Measurements from ENCODE around the gene FREM3. TPM values are rescaled to one million over a fixed set of nuclear protein-coding genes. Genes with fewer than 3 reads are reported as not detected.
"Not testable (repeated sequence)": the region's sequence is repeated elsewhere in the genome, so short reads cannot be mapped to it uniquely, and the experiment has no call there.

Gene FREM3
- total RNA-seq (2014; rRNA removed): not detected in 2 replicates
- polyA plus RNA-seq (2012): not detected

DNA sequence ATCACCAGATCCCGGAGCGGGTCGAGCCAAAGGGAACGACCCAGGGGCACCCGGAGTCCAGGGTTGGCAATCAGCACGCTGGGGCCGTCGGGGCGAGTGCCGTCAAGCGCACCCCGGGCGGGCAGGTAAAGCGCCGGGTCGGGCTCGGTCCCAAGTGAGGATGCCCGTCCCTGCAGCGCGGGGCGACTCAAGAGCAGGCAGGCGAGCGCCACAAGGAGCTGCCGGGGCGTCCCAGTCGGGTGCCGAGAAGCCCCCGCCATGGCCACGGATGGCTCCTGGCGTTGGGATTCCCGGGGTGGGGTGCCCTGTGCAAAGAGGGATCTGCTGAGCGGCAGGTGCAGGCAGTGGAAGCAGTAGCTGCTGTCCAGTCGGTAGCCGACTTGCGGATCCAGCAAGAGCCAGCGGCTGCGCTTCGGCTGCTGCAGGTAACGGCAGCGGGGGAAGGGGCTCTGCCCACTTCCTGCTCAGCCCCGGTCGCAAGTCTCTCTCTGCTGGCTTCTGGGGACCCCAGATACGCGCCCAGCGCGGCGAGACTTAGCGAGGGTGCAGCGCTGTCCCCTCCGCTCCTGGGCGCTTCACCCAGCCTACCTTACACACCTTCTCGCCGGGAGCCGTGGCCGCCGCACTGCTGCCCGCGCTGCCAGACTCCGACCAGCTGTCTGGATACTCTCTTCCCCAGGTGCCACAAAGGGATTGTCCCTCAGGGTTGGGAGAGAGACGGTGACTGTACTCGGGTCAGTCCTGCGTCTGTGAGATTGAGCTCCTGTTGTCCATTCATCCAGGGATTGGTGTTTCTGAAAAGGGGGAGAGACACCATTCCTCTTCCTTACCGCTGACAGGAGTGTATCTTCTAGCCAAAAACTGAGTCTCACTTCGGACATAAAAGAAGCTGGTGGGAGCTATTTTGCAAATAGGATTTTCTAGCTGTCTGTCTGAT lies at the start of gene FREM3:
FREM3 (minus strand) TSS at position 260 of the 937 bp plus-strand sequence; CDS start at position 260, 0 bp downstream.
- DNase-seq (ENCODE audit: low read depth): no peak

DNA sequence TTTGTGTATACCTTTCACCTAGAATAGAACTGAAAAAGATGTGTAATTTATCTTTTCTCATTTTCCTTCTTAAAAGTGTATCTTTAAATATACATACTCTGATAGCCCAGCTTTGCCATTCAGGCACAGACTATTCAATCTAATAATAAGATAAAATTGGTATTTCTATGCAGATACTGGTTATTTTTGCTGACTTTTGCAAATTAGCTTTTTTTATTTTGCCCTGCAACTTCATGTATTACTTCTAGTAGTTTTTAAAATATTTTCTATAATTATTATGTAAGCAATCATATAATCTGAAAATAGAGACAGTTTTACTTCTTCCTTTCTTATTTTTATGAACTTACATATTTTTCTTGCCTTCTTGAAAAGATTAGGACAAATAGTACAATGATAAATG lies 45.4 kb upstream of the FREM3 start:
- no peak for DNase-seq (ENCODE audit: low read depth)

DNA sequence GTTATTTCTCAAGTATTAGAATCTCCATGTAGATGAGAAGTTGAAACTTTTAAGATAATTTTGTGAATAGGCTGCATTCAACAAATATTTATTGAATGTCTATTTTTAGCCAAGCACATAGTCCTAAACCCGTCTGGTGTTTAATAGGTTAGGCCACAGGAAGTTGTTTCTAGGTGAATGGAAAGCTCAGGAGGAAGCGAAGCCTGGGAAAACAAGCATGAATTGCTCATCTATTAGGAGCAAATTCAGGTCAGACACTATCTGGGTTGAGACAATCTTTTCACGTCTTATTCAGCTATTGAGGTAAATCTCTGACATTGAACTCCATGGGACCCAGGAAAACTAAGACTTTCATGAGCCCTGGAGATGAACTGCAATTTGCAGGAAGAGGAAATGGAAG lies 43.1 kb upstream of the FREM3 start:
- no peak for DNase-seq (ENCODE audit: low read depth)

DNA sequence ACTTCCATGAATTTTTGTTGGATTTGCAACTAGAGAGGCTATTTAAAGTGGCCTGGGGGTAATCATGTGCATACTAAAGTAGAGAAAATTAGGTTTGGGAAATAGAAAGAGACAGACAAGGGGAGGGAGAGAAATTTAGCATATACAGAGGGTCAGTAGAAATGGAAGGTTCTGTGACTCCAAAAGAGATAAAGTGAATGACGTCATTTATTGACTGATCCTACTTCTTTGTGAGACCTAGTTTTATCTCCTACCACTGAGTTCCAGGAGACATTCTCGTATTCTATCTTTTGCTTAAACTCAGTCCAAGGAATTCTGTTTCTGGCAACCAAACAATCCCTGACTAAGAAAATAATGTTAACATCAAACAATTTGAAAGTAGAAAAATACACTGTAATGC lies 42.4 kb upstream of the FREM3 start:
- DNase-seq (ENCODE audit: low read depth): no peak

DNA sequence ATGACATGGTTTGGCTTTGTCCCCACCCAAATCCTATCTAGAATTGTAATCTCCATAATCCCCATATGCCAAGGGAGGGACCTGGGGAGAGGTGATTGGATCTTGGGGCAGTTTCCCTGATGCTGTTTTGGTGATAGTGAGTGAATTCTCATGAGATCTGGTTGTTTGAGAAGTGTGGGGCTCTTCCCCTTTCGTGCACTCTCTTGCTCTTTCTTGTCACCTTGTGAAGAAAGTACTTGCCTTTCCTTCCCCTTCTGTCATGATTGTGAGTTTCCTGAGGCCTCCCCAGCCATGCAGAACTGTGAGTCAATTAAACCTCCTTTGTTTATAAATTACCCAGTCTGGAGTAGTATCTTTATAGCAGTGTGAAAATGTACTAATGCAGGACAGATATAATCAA lies 36.4 kb upstream of the FREM3 start:
- DNase-seq (ENCODE audit: low read depth): no peak

DNA sequence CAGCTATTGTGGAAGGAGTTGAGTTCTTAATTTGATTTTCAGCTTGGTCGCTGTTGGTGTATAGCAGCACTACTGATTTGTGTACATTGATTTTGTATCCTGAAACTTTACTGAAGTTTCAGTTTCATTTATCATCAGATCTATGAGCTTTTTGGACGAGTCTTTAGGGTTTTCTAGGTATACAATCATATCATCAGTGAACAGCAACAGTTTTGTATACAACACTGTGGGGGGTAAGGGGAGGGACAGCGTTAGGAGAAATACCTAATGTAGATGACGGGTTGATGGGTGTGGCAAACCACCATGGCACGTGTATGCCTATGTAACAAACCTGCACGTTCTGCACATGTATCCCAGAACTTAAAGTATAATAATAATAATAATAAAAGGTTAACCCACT lies 35.6 kb upstream of the FREM3 start:
- not testable (repeated sequence) for DNase-seq (ENCODE audit: low read depth)

DNA sequence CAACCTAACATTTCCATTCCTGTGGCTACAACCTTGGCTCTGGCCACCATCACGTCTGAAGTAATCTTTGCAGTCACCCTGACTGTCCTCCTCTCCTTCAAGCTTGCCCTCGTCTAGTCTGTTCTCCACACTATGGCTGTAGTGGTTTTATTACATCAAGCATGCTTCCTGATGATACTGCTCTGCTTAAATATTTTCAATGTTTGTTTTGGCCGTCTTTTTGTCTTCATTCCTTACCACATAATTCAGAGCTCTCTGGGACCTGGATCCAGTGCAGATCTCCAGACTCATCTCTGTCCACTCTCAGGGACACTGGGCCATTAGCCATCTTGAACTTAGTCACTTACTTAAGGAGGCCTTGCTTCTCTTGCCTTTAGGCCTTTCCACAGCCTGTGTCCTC lies 27.7 kb upstream of the FREM3 start:
- DNase-seq (ENCODE audit: low read depth): no peak

DNA sequence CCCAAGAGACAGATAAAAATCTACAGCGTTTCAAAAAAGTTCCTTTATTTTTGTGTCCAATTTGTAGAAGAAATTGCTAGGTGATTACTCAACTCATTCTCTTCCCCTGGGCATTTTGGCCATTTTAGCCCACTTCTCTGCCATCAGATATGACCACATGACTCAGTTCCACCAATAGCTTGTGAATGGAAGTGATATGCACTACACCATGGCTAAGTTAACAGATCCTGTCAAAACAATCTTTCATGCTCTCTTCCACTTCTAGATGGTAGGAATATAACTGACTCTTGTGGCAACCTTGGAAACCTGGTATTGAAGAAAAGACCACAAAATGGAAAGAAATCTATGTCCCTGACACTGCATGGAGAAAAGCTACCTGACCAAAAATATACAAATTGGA lies 26.2 kb upstream of the FREM3 start:
- no peak for DNase-seq (ENCODE audit: low read depth)

DNA sequence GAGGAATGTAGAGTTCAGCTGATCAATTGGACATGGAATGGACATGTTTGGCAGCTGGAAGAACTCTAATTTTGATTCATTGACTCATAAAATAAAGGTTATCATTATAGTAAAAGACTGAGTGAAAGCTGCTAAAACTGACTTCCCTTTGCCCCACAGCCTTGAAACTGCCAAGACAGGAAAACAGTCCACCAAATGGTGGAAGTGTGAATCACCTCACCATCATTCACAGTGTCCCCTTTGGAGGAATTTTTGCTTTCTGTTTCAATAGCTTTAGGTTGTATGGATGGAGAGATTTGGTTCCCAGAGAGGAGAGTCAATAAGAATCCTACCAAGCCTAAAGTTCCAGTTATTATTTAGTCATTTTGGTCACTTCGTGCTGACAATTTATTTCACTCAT lies 20.8 kb upstream of the FREM3 start:
- no peak for DNase-seq (ENCODE audit: low read depth)

DNA sequence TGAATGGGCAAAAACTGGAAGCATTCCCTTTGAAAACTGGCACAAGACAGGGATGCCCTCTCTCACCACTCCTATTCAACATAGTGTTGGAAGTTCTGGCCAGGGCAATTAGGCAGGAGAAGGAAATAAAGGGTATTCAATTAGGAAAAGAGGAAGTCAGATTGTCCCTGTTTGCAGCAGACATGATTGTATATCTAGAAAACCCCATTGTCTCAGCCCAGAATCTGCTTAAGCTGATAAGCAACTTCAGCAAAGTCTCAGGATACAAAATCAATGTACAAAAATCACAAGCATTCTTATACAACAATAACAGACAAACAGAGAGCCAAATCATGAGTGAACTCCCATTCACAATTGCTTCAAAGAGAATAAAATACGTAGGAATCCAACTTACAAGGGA lies 18.3 kb upstream of the FREM3 start:
- not testable (repeated sequence) for DNase-seq (ENCODE audit: low read depth)

DNA sequence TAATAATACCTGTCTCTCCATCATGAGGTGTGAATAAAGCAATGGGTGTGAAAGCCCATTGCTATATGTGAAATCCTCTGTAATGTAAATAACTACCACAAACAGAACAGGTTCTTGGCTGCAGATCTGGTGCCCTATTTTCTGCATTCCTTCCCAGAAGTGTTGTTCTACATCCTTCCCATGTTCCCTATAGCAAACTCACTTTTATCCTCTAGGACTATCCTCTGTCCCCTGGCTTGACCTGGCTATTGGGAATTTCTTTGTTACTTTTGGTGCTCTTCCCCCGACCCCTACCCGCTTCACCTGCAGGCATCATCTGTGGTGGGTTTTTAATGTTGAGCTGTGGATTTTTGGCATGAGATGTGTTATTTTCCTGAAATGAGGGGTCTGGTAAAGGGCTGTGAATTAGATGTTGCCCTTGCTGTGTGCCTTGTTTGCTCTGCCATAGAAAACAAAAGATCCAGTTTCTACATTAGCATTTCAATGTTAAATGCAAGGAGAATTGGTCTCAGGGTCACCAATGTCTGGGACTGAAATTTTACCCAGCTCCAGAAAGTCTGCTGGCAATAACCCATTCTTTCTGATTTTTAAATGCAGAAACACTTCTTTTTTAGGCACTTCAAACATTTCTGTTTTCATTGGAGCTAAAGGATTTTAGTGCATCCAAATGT lies 13.6 kb upstream of the FREM3 start:
- DNase-seq (ENCODE audit: low read depth): no peak

DNA sequence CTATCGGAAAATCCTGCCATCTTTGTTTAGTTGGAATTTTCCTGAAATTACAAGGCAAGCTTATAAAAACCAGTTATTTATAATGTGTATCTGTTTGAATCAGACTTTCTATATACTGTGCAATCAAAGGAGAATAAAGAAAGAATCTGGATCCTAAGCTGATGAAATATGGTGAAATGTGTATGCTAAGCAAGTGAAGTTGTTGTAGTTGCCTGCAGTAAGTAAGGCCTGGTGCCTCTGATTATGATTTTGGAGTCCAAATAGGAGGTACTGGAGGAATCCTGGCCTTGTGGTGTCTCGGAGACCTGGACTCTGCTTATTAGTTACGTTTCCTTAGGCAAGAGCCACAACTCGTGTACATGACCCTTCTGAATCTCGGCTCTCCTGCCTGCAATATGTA lies 13.1 kb upstream of the FREM3 start:
- no peak for DNase-seq (ENCODE audit: low read depth)

DNA sequence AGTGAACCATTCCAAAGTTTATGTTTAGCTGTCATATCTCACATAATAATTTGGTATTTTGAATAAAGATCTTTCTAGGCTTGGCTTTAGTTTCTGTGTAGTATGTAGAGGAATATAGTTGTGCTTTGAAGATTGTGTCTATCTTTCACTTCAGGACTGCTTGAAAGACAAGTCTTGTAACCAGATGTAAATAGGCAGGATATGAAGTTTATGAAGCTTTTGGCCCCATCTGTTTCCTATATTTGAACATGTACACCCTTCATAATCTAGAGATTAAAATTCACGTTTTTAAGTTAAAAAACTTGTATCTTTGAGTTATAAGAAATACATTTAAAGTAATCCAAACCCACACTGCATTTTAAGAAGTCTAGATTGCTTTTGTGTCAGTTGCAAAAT lies 11.7 kb upstream of the FREM3 start:
- no peak for DNase-seq (ENCODE audit: low read depth)

- DNase-seq (ENCODE audit: low read depth): no peak
Observed at GRCh38 chr4:143711543-143712154, 11.2 kb upstream of the FREM3 start.

GRCh38 chr4:143701365-143701764 lies 890 bp upstream of the FREM3 start:
- DNase-seq (ENCODE audit: low read depth): no peak

GRCh38 chr4:143700046-143700415 lies 444 bp downstream of the FREM3 start:
- no peak for DNase-seq (ENCODE audit: low read depth)

DNA sequence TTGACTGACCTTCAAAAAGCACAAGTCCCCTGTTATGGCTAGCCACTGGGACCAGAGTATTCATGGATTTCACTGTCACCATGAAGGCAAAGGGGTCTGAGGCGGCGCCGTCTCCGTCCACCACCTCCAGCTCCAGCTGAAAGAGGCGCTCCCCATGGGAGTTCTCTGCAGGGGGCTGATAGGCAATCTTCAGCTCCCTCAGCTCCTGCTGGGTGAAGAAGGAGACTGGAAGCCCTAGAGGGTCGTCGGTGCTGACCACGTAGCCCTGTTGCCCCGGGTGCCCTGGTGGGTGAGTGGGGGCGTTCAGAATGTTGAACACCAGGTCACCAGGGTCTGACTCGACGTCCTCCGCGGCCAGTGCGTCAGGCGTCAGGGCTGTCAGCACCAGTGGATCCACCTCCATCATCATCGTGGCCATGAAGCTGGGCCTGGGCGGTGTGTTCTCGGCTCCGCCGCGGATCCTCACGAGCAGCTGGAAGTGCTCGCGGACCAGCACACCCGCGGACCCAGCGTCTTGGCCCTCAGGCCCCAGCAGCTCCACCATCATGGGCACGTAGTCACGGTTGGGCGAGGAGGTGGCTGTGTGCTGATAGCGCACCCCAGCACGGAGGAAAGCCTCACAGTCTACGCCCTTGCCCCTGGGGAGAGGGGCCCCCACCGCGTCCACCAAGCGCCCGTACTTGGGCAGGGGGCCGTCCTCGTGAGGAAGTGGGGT lies 987 bp downstream of the FREM3 start:
- no peak for DNase-seq (ENCODE audit: low read depth)

DNA sequence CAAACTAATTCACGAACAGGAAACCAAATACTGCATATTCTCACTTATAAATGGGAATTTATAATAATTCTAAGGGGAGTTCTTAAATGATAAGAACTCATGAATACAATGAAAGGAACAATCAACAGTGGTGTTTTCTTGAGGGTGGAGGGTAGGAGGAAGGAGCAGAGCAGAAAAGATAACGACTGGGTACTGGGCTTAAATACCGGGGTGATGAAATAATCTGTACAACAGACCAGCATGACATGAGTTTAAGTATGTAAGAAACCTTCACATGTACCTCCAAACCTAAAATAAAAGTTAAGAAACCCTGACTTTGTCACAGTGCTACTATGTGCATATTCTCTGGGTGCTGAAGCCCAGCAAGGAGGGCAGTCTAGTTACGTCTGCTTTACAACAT lies 6.6 kb downstream of the FREM3 start:
- DNase-seq (ENCODE audit: low read depth): no peak

DNA sequence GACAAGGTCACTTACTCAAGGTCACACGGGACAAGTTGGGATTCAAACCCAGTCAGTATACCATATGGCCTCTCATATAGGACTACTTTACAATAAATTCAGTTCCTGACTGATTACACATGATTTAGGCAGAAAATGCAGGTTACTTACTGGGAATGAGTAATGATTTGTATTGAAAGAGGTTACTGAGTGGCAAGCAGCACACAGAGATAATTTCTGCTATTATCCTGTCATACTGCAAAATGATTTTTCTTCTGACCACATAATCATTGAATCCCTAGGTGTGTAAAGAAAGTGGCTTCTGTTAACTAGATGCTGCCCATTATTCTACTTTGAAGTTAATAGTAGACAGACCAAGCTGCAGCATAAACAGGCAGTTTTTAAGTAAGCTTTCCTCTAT lies 8.2 kb downstream of the FREM3 start:
- no peak for DNase-seq (ENCODE audit: low read depth)

DNA sequence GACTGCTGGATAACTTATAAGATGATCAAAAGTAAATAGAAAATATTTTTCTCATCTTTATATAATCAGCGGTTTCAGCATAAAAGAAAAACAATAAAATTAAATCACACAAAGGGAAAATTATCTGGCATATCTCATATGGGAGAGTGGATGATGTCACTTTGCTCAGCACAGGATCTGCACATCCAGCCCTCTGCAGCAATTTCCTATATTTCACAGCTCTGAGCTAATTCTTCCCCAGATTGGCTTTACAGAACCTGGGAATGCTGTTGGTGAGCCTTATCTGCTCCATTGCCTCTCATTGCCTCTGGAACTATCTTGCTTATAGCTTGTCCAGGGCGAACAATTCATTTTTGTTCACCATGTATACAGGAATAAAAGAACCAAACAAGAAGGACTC lies 21.0 kb downstream of the FREM3 start:
- no peak for DNase-seq (ENCODE audit: low read depth)

DNA sequence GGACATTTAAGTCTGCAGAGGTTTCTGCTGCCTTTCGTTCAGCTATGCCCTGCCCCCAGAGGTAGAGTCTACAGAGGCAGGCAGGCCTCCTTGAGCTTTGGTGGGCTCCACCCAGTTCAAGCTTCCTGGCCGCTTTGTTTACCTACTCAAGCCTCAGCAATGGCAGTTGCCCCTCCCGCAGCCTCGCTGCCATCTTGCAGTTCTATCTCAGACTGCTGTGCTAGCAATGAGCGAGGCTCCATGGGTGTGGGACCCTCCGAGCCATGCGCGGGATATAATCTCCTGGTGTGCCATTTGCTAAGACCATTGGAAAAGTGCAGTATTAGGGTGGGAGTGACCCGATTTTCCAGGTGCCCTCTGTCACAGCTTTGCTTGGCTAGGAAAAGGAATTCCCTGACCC lies 26.8 kb downstream of the FREM3 start:
- not testable (repeated sequence) for DNase-seq (ENCODE audit: low read depth)
